NOMO-1 treated with DMSO at 0.1 percent for 48 hours (cell line): ENCODE data around the gene CLTCL1.
"Not testable (repeated sequence)": the region's sequence is repeated elsewhere in the genome, so short reads cannot be mapped to it uniquely, and the experiment has no call there.

ENCODE experiments used
- DNase-seq: peaks from one replicate; lab custom pipeline; 2025; ENCODE audit not compliant: unreplicated experiment; lab: John Stamatoyannopoulos, UW

Gene CLTCL1

GRCh38 chr22:19220867-19221266 lies 70.7 kb downstream of the CLTCL1 start:
- DNase-seq, result no peak

GRCh38 chr22:19218541-19219233 lies 72.8 kb downstream of the CLTCL1 start:
- no peak for DNase-seq

GRCh38 chr22:19216579-19216978 lies 74.9 kb downstream of the CLTCL1 start:
- DNase-seq, result no peak

- DNase-seq, result no peak
Measured at GRCh38 chr22:19215360-19215759, 76.2 kb downstream of the CLTCL1 start.

GRCh38 chr22:19214078-19214473 lies 77.4 kb downstream of the CLTCL1 start:
- no peak for DNase-seq

- no peak for DNase-seq
Measured at GRCh38 chr22:19213442-19214077, 78.0 kb downstream of the CLTCL1 start.

- no peak for DNase-seq
Measured at GRCh38 chr22:19213001-19213400, 78.5 kb downstream of the CLTCL1 start.

GRCh38 chr22:19212302-19212870 lies 79.1 kb downstream of the CLTCL1 start:
- no peak for DNase-seq

- no peak for DNase-seq
Measured at GRCh38 chr22:19210188-19210587, 81.3 kb downstream of the CLTCL1 start.

- DNase-seq, result no peak
Measured at GRCh38 chr22:19208287-19208847, 83.2 kb downstream of the CLTCL1 start.

- DNase-seq, result no peak
Measured at GRCh38 chr22:19207884-19208283, 83.6 kb downstream of the CLTCL1 start.

GRCh38 chr22:19207401-19207808 lies 84.1 kb downstream of the CLTCL1 start:
- DNase-seq, result no peak

GRCh38 chr22:19206287-19206686 lies 85.2 kb downstream of the CLTCL1 start:
- no peak for DNase-seq

GRCh38 chr22:19204640-19205039 lies 86.9 kb downstream of the CLTCL1 start:
- DNase-seq, result no peak

- no peak for DNase-seq
Measured at GRCh38 chr22:19203834-19204233, 87.7 kb downstream of the CLTCL1 start.

- DNase-seq, result not testable (repeated sequence)
Measured at GRCh38 chr22:19202799-19203186, 88.7 kb downstream of the CLTCL1 start.

- no peak for DNase-seq
Measured at GRCh38 chr22:19201869-19202798, 89.4 kb downstream of the CLTCL1 start.

GRCh38 chr22:19201130-19201868 lies 90.2 kb downstream of the CLTCL1 start:
- no peak for DNase-seq

- DNase-seq, result no peak
Measured at GRCh38 chr22:19199479-19199878, 92.0 kb downstream of the CLTCL1 start.
